Ovary (tissue), 3 donors: ENCODE measurements around the gene ITGA3.

Experiments used
- EP300 ChIP-seq: sonication (generic); formaldehyde crosslinking; IDR thresholded peaks from one replicate; pipeline ENCODE4 v1.6.1; 2017; ENCODE audit warnings: antibody characterized with exemption
- POLR2A ChIP-seq: fragments of 450-650 bp; IDR thresholded peaks from one replicate; pipeline ENCODE4 v1.6.1; 2017; ENCODE audit warnings: antibody characterized with exemption, mild to moderate bottlenecking, moderate library complexity
- TF ChIP-seq, protein P1 (sequence below), 3 donors: fragments of 450-650 bp in 2 of 3; fragments of 200-600 bp in 1 of 3; IDR thresholded peaks; one replicate each; pipeline versions ENCODE4 v1.5.1 to v1.8.0; 2016 to 2022; ENCODE audit warnings: antibody characterized with exemption in 3 of 3, mild to moderate bottlenecking in 1 of 3
- donor health status: DM: no; HTN: no; CAD: no.

DNA sequence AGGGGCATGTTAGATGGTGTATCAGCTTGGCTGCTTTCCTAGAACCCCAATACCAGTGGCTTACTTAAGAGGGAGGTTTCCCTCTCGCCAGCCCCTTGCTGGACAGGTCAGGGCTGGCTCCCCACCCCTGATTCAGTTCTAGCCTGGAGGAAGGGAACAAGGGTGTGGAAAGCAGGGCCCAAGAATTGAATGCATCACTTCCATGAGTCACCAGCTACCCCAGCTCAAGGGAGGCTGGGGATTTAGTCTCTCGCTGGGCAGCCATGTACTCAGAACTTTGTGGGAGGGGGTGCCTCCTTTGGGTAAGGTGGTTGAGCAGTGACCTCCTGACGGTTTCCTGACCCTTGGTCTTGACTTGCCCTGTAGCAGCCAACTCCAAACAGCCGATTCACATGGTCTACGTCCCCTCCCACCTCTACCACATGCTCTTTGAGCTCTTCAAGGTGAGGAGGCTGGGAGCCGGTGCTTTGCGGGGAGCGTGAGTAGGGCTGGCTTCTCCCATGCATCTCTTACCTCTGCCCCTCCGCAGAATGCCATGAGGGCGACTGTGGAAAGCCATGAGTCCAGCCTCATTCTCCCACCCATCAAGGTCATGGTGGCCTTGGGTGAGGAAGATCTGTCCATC lies 52.0 kb downstream of the ITGA3 start:
- TF ChIP-seq POLR2A: no peak
- TF ChIP-seq, protein P1, sequence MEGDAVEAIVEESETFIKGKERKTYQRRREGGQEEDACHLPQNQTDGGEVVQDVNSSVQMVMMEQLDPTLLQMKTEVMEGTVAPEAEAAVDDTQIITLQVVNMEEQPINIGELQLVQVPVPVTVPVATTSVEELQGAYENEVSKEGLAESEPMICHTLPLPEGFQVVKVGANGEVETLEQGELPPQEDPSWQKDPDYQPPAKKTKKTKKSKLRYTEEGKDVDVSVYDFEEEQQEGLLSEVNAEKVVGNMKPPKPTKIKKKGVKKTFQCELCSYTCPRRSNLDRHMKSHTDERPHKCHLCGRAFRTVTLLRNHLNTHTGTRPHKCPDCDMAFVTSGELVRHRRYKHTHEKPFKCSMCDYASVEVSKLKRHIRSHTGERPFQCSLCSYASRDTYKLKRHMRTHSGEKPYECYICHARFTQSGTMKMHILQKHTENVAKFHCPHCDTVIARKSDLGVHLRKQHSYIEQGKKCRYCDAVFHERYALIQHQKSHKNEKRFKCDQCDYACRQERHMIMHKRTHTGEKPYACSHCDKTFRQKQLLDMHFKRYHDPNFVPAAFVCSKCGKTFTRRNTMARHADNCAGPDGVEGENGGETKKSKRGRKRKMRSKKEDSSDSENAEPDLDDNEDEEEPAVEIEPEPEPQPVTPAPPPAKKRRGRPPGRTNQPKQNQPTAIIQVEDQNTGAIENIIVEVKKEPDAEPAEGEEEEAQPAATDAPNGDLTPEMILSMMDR (IDR thresholded peaks at IDR 0.05): no peak
- TF ChIP-seq EP300: no peak
